Fibroblast of skin of abdomen (primary cell): ENCODE measurements around the gene SLC28A3.

Experiments used
- DNase-seq: peaks from one replicate; pipeline ENCODE4 v3.0.0-alpha.2; 2013

Gene SLC28A3

DNA sequence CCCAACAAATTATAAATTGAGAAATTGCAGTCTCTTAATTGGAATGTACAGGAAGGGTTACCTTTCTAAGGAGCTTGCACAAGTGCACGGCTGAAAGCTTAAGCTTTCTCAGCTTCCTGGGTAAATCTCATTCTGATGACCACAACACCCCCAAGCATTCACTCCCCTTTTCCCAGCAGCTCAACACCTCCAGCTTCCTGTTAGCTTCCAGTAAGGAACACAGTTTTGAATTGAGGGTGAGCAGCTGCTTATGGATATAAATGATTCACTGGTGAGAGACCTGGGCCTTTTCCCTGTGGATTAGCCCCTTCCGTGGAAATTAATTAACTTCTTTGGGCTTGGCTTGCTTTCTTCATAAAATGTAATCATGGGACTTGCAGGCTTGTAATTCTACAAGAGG lies 101.2 kb downstream of the SLC28A3 start:
- DNase-seq: no peak

GRCh38 chr9:84238652-84239051 lies 101.9 kb downstream of the SLC28A3 start:
- no peak for DNase-seq

DNA sequence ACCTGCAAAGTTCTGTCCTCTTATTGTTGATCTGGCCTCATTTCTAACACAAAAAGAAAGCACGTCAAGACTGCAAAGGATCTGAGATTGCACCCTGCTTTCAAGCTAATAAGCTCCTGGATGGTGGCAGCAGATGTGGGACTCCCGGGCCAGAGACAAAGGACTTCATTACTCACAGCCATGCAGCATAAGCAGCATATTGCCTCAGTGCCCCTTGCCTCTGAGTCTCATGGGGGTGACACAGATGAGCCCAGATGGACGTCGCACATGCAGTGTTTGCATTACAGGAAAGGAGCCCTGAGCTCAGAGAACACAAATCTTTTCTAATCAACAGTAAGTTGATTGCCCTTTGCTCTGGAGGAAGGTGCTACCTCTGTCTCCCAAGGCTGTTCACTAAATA lies 105.0 kb downstream of the SLC28A3 start:
- DNase-seq: no peak

- peak; percentile 53 for DNase-seq
Measured at GRCh38 chr9:84230355-84231145, 110.0 kb downstream of the SLC28A3 start.

DNA sequence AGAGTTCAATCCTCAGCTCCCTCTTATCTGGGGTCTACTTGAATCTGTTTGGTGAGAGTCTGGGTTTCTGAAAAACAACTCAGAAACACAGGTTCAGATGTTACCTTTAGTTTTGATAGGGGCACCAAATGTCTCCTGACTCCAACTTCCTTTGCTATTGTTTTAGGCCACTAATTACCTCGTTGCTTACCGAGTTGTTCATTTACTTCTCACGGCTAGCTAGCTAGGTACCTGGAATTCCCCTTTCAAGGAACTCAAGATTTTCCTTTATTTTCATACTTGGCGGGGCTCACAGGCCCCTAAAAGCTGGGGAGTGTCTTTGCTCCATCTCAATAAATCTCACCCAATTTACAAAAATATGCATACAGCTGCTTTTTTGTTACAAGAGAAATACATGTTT lies 111.4 kb downstream of the SLC28A3 start:
- no peak for DNase-seq

- no peak for DNase-seq
Measured at GRCh38 chr9:84228130-84228720, 112.3 kb downstream of the SLC28A3 start.

GRCh38 chr9:84226126-84226525 lies 114.4 kb downstream of the SLC28A3 start:
- DNase-seq: no peak
